GM18867 (cell line): ENCODE results near the gene CTNNB1.
A peak's percentile ranks its signal among the peaks of the same experiment; 100 is the strongest.

Experiments
- ATAC-seq: cut with Tn5 transposase; IDR thresholded peaks from one replicate; pipeline ENCODE4 v1.9.1; 2021; ENCODE audit warnings: mild to moderate bottlenecking, moderate library complexity; ENCODE audit not compliant: unreplicated experiment

The CTNNB1 gene

DNA sequence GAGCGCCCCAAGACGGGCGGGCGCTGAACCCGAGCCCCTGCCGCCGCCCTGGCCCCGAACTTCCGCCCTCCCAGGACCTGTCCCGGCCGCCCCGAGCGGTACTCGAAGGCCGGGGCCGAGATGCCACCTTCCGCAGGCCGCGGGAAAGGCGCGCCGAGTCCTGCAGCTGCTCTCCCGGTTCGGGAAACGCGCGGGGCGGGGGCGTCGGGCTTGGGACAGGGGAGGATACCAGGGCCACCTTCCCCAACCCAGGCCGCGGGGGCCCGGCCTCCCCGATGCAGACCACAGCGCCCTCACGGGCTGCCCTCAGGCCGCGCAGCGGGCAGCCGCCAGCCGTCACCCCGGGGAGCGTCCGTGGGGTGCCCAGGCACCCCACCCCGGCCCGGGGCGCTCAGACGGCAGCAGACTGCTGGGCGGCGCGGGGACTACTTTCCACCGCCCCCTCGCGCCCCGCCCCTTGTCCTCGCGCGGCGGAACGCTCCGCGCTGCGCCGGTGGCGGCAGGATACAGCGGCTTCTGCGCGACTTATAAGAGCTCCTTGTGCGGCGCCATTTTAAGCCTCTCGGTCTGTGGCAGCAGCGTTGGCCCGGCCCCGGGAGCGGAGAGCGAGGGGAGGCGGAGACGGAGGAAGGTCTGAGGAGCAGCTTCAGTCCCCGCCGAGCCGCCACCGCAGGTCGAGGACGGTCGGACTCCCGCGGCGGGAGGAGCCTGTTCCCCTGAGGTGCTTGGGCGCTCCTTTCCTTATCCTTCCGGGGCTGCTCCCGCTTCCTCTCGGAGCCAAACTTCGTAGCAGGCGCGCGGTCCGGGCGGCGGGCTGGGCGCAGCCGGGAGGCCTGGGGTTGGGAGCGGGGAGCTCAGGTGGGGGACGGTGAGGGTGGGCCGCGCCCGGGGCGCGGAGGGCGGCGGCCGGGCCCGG is at the start of gene CTNNB1:
CTNNB1 (plus strand) TSS at position 556 of the 916 bp plus-strand sequence. CDS start 24,564 bp downstream, outside the sequence.
- peak; percentile 79 for ATAC-seq

DNA sequence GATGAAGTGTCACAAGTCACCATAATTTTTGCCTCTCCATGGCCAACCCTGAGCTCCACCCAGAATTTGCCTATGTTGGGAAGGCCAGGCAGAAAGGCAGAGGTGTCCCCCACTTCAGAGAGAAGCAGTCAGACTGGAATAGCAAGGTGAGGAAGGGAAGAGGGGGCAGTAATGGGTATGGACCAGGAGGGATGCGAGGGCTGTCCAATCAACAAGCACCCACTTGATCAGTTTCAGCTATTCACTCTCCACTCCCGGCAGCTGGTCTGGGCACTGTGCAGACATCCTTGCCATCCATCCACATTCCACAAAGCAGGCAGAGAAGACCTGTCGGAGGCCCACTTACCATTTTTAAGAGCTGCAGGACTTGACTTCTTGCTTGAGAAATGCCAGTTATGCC is 43.5 kb upstream of the CTNNB1 start:
- ATAC-seq = no peak

DNA sequence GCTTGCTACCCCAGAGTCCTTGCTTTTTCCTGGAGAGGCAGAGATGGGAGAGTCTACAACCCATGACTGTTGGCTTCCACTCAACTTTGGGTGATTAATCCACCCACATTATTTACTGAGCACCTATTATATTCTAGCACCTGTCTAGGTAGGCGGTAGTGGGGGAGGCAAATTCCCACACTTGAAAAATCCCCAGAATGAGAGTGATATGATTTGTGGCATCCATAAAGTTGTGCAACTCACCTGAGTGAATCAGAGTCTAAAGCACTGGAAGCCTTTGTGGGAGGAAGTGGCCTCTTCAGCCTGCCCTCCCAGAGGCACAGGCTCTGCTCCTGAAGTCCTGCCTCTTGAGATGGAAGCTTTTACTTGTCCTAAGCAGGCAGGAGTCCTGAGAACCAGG is 40.4 kb upstream of the CTNNB1 start:
- ATAC-seq = no peak

DNA sequence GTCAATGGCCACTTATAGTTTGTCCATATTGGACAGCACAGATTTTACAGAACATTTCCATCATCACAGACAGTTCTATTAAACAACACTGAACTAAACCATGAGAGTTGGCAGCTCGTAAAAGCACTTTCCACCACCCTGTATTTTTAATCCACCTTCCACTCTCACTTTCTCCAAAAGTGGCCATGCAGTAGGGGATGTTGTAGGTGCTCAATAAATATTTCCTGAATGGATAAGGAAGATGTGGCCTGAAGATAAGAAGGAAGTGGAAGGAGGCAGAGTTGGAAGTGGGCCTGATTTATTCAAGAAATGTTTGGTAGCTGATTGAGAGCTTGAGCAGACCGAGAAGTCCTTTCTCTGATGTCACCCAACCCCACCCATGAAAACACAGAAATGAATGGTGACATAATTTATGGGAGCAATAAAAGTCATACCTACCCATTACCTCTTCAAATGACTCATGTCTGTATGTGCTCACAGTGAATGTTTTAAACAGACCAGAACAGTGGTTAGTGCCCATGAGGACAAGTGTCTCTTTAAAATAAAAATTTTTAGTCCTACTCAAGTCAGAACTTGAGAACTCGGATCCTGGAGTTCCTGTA is 39.6 kb upstream of the CTNNB1 start:
- ATAC-seq = no peak

DNA sequence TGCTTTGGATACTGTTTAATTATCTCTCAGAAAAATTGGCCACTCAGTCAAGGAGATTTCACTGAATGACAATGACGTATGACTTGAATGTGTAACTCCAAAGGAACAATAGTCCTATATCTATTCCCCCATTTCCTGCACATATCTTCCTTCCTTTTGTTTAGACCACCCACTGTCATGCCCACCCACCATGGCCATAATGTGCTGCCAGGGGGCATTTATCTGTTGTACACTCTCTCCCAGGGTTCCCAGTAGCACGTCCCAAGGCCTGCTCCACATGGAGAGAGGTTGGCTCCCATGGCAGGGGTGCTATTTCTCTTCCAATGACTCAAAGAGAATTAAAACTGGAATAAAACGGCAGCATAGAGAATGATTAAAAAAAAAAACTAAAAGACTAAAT is 36.8 kb upstream of the CTNNB1 start:
- no peak for ATAC-seq

DNA sequence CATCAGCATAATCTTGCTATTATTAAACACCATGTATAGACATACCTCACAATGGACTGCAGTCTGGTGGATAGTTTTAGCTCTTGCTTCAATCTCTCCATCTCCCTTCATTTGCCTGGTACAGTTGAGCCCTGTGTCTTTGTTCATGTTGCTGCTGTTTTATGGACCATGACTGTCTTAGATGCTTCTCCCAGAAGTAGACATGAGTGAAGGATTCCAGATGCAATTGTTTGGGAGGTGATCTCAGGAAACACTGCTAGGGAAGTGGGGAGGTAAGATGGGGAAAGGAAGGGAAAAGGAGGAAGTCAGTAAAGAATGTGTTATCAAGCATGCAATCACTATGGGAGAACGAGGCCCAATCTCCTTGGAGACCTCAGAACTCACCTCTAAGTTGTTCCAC is 36.3 kb upstream of the CTNNB1 start:
- ATAC-seq = no peak

DNA sequence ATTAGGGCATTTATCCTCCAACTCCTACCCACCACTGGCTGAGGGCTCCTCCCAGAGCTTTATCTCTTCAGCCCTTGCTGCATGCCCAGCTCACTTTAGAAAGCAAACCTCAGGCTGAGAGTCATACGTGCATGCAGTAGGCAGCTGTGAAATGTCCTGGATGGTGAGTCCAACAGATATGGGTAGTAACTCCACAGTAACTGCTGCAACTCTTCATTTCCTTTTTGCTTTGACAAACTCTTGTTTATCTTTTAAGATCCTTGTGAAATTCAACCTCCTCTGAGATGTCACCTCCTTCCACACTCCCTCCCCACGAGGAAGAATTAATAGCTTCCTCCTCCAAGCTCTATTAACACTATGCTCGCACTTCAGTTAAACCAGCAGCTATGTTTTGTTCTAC is 35.9 kb upstream of the CTNNB1 start:
- ATAC-seq = no peak

DNA sequence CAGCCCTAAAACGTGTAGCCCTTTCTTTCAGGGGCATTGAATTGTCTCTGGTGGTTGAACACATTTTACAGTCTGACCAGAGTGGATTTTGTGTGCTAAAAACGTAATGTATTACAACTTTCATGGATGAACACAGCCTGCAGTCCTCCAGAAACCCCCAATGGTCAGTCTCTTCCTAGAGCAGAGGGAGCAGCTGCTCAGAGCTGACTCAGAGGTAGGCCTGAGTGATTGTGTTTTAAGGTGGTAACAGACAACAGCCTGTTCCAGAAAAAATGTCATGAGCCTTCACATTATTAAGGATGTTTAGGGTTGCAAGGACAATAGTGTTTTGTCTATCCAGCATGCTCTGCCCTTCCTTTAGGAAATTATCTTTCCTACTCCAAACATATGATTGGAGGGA is 34.5 kb upstream of the CTNNB1 start:
- ATAC-seq = no peak

DNA sequence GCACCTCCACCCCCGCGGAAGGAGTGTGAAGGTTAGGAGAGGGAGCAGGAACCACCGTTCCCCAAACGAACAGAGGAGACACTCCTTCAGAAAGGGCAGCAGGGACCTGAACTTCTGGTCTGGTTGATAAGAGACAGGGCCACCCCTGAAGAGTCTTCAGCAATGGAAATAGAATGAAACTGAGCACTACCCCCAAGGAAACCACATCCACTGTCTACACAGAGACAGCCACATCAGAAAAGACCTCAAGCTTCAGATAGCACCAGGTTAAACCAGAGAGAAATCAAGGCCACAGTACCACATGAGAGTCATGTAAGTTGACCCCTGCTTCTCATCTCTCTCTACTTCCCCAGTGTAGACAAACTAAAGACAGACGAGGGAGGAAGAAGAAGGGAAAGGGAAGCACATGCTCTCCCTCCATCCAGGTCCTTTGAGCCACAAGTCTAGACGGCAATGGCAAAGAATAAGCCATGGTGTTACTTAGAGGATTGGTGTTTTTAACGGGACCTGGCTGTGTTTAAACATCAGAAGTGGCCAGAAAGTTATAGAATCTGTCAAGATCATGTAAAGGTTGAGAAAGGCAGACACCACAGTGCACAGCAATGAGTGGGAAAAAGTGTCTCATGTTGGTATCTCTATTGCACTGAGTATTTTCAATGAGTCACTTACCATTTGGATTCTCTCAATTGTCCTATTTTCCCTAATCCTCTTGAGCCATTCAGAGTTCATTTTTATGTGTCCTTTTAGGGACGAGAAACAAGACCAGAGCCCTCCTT is 31.4 kb upstream of the CTNNB1 start:
- no peak for ATAC-seq

DNA sequence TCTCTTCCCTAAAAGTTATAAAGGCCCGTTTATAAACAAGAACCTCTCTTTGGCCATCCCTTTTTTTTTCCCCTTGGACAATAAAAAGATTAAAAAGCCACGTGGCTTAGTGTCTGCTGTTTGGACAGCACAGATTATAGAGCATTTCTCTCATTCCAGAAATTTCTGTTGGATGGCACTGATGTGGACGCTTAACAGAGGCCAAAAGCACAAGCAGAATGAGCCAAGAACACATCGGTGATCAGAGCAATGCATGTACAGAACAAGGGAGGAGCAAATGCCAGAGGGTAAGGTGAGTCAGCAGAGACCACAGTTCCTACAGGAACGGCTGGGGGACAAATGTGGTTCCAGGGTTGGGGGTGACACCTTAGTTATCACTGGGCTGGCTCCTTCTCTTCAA is 30.3 kb upstream of the CTNNB1 start:
- ATAC-seq = no peak

DNA sequence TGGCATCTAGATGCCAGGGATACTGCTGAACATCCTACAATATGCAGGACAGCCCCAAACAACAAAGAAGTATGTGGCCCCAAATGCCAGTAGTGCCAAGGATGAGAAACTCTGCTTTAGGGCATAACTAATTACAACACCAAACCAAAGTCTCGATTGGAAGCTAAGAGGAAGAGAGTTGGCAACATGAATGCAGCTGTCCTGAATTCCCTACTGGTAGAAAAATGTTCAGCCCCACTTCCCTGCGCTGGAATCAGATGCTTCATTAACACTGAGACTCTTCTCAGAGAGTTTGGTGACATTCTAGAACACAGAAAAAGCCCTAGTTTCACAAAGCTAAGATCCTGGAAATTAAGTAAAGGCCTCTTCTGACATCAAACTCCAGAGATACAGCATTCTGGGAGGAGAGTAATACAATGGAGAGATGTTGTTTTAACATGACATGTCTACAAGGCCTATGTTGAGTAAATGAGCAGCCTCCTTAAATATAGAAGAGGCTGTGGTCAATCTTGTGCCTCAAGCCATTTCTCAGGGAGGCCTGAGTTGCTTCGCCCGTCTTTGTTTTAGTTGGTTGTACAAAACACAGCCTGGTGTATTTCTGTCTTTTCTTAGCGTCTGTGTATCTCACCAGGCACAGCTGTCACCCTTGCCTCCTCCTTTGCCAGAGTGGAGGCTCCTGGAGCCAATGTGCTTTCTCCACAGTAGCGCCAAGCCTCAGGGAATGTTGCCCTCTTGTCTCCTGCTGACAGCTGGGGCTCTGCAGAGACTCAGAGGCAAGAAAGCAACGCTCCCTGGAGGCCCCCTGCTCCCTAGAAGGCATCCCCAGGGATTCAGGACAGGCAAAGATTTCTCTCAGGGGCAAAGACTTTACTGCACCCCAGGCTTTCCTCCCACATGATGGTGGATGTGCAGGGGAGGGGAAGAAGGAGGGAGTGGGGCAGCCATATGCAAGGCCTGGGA is 25.1 kb upstream of the CTNNB1 start:
- ATAC-seq = no peak

DNA sequence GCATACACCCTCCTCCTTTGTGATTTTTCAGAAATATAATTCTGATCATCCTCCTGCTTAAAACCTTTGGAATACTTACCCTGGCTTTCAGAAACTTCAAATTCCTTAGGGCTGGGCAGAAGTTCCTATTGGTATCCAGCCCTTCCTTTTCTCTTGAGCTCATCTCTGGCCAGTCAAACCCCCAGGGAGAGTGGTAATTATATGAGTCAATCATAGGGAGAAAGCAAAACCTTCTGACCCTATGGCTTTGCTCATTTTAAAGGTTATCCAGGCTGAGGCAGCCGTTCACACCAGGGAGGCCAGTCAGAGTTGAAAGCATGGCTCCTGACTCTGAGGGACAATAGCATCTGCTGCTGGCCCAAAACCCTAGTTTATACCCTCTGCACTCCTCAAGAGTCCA is 23.9 kb upstream of the CTNNB1 start:
- ATAC-seq = no peak

DNA sequence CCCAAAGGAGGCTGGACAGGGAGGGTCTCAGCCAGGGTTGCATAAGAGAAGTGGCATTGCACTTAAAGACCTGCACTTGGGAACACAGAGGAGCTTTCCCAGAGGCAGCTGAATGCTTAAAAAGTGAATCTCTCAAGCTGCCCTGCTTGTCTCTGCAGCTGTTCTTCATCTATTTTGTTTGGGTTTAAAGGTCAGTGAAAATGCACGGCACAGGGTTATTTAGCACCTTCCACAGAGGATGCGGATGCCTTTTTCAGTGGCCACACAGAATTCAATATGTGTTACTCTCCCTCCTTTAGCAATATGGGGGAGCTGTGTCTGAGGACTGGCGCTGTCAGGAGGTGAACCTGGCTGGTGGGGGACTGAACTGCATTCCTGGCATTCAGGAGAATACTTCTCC is 22.7 kb upstream of the CTNNB1 start:
- no peak for ATAC-seq

DNA sequence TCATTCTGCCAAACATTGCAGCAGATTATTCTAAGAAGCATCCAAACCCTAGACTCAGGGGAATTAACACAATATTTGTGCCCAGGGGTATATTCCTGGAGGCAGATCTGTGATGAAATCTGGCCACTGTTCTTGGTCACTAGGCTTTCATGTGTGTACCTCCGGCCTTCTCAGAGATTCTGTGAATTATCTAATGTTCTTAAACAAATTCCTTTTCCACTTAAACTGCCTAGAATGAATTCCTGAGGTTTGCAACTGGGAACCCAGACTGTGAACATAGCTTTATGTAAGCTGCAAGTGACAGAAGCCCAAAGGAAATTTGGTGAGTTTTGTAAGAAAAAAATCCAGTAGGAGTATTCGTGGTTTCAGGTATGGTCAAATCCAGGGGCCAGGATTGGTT is 20.7 kb upstream of the CTNNB1 start:
- no peak for ATAC-seq

DNA sequence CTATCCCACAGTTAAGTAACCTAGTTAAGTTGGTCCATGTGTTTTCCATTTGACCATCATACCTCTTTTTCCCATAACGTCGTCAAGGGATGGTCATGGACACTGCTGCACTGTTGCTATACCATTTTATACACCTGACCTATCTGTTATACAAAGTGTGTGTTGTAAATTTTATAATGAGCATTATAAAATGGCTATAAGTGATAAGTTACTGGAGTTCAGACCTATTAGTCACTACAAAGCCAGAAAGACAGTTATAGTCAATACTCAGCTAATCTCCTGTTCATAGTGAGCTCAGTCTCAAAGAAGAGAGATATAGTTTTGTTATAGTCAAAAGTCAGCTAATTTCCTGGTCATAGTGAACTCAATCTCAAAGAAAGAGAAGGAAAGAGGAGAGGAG is 18.9 kb upstream of the CTNNB1 start:
- no peak for ATAC-seq

DNA sequence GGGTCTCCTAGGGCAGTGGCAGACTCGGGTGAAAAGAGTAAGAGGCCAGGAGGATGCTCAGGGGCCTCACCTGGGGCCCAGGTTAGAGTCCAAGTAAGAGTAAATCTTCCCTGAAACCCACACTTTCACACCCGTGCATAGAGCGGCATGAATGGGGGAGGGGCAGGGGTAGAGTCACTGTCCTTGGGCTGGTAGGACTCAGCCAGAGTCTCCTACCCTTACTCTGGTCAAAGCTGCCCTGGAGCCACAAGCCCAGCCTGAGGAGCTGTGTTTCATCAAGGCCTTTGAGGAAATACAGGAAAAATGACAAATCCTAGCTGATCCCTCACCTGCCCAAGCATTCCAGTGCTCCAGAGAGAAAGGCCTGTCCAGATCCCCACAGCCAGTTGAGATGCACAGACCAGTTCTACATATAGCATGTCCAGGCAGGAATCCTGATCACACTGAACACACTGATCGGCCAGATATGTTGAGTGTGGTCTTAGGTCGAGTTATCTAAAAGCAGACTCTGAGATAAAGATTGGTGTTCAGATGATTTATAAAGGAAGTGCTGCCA is 16.7 kb upstream of the CTNNB1 start:
- ATAC-seq = no peak

DNA sequence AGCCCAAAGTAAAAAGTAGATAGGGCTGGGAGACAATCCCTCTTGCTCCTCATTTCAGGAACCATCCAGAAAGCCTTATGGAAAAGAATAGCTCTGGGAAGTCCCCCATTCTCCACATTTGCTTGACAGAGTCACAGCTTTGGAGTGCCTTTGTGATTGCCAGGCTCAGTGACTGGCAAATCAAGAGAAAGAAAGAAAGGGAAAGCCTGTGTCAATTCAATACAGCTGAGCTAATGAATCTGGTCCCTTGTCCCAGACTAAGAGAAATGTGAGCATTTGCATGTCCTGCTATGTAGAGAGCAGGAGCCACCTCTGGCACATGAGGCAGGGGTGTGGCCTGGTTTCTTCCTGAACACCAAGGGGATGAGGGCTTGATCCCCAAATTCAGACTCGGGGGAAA is 14.9 kb upstream of the CTNNB1 start:
- no peak for ATAC-seq

DNA sequence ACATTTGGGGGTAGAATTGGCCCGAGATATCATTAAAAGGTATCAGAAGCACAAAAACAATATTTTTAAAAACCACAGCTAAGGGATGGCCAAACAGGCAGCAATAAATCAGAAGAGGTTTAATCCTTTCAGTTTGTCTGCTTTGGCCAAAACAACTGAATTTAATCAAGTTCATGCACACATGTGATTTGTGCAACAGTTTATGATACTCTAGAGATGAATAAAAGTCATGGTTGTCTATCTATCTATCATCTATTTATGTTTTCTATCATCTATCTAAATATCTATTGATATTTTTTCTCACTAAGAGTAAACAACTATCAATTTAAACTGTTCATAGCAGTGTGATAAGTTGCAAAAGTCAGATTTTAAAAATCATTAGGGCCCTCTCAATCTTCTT is 13.0 kb upstream of the CTNNB1 start:
- ATAC-seq = no peak

DNA sequence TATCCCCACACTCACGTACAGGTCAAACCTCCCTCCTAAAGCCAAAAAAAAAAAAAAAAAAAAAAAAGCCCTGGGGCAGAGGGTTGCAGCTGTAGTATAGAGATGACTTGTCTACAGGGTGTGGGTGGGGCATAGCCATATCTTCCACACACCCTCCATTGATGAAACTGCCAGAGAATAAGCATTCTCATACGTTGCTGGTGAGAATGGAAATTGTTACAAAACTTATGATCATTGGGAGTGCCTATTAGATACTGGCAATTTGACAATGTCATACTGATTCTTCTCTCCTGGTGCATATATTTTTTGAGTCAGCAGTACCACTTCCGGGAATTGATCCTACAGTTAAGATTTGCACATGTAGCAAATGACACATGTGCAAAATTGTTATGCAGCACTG is 11.0 kb upstream of the CTNNB1 start:
- peak; percentile 67 for ATAC-seq
